Inflammatory macrophage treated with lipopolysaccharide for 4 hours (primary cell): ENCODE measurements around the gene CAMK2A.

ENCODE experiments used
- DNase-seq: peaks from one replicate; pipeline ENCODE4 v3.0.0-alpha.2; 2020

CAMK2A gene

DNA sequence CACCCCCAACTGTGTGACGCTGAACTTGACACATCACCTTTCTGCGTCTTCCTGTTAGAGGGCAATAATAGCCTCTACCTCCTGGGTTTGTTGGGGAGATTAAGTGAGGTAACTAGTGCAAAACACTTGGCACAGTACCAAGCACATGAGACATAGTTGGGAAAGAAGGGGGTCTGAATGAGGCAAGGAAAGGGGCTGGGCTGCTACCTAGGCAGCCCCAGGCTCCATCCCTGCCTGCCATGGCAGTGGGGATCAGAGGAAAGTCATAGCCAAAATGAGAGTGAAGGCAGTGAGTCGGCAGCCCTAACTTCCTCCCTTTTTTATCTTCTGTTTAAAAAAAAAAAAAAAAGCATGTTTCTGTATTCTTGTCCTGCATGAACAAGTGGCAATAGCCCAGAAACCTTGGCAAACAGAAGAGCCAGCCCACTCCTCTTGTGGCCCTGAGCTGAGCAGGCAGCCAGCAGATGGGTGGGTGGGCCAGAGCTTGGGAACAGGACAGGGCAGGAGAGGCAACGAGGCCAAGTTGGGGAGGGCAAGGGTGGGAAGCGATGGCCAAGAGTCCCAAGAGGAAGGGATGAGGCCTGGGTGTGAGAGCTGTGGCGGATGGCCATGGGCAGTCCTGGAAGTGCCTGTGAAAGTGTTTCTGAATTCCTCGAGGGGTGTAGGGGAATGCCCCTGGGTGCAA lies 11.4 kb downstream of the CAMK2A start:
- DNase-seq, result no peak

DNA sequence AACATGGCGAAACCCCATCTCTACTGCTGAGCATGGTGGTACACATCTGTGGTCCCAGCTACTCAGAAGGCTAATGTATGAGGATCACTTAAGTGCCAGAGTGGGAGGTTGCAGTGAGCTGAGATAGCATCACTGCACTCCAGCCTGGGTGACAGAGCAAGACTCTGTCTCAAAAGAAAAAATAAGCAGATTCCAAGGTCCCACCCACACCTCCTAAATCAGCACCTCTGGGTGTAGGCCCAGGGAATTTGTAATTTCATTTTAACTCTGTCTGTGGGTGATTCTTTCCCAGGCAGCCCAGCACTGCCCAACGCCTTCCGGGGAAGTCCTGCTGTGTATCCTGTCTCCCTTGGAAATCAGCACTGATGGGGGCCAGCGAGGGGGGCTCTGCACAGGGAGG lies 12.5 kb downstream of the CAMK2A start:
- no peak for DNase-seq

DNA sequence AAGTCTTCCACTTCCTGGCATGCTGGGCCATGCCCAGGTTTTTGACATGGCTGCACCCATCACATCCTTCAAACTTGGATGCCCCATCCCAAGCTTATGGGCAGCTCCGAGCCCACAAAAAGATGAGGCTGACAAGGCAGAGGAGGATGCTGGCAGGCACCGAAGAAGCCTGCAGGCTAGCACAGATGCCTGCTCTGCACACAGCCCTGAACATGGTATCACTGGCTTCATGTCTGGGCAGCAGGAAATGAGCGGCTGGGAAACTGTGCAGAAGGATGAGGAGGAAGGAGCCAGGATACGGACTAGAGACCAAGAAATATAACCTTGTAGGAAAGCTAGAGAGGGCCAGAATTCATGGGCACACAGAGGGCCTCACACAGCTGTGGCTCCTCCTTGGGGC lies 14.8 kb downstream of the CAMK2A start:
- no peak for DNase-seq

DNA sequence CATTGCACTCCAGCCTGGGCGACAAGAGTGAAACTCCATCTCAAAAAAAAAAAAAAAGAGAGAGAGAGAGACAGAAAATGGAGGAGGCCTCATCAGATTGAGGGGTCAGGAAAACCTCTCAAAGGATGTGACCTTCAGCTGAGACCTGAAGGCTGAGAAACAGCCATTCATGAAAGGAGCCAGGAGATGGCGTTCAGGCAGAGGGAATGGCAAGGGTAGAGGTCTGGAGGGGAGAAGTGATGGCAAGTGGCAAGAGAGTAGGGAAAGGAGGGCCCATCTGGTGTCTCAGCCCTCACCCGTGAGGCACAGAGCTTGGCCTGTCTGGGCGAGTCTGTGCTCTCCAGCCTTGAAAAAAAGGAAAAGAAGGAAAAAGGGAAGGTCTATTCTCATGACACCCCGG lies 17.0 kb downstream of the CAMK2A start:
- peak; percentile 22 for DNase-seq

DNA sequence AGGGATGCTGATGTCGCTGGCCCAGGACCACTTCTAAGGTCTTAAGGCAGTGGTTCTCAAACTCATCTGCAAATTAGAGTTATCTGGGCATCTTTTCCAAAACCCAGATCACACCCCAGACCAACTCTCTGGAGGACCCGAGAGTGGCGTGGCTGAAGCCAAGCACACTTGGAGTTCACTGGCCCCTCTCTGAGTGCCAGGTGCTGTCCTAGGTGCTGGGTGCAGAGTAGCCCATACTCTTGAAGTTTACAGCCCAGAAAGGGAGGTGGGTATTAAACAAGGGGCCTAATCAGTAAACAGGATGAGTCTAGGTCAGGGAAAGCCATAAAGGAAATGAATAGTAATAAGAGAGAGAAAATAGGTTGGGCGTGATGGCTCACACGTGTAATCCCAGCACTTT lies 17.6 kb downstream of the CAMK2A start:
- DNase-seq, result no peak

DNA sequence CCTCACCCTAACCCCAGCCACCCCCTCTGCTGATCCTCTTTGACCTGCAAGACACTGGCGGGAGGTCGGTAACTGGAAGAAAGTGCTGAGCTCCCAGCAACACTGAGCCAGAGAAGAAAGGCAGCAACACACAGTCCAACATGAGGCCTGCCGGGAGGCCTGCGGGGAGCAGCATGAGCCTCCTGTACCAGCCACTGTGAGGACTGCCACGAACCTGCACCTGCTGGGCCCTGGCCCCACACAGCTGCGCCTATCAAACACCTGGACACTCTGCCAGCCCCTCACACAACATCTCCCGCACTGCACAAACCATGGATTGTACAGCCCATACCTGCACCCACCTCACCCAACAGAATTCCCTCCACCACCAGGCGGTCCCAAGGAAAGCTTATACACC lies 18.3 kb downstream of the CAMK2A start:
- DNase-seq, result no peak

DNA sequence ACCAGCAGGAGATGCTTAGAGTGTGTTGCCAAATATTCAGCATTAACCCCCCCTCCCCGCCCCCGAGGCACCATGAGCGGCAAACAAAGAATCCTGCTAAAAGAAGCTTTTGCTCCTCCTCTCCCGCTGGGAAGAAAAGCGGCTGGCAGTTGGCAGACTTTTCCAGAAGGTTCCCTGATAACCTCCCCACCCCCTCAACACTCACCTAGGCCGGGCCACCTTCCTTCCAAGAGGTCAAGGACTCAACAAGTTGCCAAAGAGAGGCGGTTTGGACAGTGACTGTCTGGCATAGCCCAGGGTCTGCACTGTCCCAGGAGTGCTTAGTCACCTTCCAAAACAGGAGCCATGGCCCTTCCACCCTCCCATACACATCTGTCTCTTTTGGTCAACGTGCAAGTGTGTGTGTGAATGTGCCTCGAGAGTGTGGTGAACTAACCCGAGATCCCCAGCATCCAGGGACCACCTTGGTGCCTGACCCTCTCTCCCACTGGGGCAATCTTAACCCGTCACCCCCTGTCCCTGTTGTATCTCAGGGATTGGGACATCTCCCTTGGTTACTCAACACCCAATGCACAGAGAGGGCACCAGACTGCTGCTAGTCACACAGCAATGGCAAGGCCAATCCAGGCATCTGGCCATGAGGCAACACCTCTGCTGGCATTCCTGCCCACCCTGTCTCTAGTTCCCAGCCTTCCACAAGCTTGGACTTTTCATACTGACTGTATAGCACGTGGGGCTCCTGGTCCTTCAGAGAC lies 18.9 kb downstream of the CAMK2A start:
- no peak for DNase-seq

DNA sequence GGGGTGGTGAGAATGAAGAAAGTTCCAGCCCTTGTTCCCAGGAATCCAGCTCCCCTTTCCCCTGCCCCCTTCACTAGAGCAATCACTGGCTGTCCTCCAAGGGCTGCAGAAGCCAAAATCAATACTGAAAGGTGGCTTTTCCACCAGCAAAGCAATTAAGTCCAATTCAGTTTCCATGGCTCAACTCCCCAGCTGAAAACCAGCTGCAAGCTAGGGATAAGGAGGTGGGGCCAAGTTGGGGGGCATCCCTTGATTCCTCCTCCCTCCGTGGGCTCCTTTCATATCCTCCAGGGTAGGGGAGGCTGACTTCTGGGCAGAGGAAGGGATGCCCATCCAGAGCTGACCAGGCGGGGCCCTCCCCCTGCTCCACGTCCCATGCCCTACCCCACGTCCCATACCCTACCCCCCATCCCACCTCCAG lies 22.7 kb downstream of the CAMK2A start:
- DNase-seq, result no peak

DNA sequence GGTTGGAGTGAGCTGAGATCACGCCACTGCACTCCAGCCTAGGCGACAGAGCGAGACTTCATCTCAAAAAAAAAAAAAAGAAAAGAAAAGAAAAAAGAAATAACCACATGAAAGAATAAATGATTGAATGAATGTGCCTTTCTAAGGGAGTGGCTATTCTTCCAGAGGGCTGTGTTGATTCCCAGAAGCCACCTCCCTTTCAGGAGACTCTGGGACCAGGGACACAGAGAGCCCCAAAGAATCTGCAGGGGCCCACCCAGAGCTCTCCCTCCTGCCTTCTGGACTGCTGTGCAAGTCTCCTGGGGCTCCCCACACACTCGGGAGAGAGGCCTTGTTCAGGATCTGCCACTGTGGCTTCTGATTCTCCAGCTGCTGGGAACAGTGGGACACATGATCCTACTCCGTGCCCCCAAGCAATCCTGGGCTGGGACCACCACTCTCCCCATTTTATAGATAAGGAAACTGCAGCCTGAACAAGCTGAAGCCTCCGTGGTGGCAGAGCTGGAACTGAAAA lies 23.6 kb downstream of the CAMK2A start:
- DNase-seq, result no peak

DNA sequence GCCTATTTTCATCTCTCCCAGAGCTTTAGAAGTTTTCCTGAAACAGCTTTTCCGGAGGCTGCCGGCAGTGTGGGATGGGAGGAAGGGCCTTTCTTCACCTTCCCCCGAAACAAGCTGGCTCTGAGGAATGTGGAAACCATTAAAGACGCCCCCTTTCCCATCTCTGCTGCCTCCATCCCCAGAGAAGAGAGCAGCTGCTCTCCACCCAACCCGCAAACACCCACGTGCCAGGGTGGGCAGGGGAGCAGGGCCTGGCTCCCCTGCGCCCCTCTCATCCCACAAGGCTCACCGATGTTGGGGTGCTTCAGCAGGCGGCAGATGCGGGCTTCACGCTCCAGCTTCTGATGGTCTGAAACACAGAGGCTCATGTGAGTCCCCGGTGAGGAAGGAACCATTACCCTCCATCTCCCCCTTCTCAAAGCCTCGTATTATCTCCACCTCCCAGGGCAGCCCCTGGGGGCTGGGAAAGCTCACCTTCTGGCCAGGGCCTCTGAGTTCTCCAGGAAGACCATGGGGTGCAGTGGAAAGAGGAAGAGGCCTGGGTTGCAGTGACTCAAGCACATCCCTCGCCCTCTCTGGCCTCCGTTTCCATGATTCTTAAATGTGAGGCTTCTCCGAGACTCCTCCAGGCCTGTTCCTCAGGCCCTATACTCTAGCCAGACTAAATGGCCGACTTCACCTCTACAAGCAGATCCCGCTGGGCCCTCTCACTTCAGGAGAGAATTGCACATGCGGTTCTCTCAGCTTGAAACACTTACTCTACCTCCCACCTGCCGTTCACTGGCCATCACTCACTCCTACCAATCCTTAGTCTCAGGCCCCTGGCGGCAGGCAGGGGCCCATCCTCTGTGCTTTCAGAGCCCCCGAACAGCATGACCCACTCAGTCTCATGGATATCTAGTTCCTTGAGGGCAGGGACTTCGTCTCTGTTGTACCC lies 24.6 kb downstream of the CAMK2A start:
- peak; percentile 8 for DNase-seq

DNA sequence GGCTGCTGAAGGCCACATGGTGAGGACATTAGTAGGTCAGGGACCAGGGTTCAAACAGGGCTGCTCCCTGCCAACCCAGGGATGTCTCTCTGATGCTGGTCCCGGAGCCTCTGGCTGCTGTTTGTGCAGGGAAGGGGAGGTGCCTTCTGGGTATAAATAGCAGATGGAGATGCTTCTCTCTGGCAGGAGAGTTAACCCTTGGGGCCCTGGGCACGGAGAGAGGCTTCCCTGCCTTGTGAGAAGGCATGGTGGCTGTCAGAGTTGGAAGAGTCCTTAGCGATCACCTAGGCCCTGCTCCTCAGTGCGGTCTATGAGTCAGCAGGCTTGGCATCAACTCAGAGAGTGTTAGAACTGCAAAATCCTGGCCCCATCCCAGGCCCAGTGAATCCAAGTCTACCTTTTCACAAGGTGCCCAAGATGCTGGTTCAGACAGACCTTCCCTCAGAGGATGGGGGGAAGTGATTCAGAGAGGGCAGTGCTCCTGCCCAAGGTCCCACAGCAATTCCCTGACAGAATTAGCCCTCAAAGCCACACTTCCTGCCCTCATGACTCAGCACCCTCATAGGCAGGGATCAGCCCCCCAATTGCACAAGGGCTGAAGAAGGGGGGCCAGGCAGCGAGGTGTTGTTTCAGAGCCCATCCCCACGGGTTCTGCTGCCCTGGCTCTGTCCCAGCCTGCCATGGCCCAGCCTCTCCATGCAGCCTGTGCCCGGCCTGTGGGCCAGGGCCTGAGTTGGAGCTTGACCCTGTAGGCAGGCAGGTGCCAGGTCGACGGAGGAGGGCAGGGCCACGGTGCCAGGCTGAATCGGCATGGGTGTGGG lies 25.6 kb downstream of the CAMK2A start:
- peak; percentile 5 for DNase-seq

DNA sequence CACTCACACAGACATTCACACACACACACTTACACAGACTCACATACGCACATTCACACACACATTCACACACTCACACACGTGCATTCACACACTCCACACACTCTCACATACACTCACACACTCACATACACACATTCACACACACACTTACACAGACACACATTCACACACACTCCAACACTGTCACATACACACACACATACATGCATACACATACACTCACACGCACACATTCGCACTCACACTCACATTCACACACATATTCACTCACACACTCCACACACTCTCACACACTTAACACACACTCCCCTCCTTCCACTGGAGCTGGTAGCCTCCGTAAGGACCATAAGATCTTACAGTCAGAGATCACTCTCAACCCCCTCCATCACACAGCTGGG lies 26.2 kb downstream of the CAMK2A start:
- DNase-seq, result no peak

DNA sequence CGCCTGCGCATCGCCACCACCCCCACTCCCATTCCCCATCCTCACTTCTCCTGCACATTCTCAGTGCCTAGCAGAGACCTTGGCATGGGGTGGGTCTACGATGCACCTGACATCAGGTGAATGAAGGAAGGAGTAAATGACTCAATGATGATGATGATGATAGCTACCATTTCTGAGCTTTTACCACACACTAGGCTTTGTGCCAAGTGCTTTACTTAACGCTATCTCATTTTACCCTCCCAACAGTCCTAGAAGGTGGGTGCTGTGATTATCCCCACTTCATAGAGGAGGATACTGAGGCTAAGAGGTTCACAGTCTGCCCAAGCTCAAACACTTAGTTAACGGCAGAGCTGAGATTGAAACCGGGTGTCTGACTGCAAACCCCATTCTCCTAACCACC lies 27.1 kb downstream of the CAMK2A start:
- DNase-seq, result no peak

DNA sequence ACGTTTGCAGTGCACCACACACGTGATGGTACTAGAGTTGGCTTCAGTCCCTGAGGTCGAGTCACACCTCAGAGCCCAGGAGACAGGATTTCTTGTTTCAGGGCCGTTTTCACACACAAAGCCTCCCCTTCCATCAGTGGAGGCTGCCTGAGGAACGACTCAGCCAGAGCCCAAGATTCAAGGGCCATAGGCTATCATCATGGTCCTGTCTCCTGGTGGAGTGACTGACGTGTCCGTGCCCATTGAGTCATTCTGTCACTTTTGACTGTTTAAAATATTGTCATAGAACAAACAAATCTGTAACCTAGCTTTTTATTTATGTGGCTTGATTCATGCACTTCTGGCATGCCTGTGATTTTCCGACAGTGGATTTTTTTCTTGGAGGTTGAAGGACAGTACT lies 28.3 kb downstream of the CAMK2A start:
- no peak for DNase-seq

DNA sequence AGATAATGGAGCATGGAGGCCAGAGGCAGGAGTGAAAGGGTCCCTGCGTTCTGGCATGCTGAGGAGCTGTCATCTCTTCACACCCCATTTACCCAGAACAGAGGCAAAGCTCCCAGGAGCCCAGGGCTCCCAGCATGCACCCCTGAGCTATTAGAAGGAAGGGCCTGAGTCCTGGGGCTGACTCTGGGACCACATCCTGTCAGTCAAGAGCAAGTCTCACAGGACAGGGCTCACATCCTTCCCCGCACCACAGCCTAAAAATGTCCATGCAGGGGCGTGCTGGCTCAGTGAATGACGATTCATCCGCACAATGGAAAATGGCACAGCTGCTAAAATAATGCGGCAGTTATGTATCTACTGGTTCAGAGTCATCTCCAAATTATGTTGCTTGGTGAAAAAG lies 31.4 kb downstream of the CAMK2A start:
- DNase-seq, result no peak

DNA sequence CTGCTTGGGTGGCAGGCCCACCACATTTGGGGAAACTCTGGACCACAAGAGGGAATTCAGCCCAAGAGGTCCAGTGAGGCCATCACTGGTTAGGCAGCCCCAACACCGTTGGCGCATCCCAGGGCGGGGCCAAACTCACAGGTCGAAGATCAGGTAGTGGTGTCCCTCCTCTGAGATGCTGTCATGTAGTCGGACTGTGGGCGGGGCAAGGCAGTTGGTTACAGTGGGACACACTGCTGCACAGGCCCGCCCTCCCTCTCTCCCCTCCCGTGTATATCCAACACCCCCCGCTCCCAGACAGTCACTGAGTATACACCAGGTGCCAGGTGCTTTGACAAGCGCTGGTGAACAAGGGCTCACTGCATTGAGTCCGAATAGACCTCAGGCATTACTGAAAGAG lies 32.1 kb downstream of the CAMK2A start:
- no peak for DNase-seq

DNA sequence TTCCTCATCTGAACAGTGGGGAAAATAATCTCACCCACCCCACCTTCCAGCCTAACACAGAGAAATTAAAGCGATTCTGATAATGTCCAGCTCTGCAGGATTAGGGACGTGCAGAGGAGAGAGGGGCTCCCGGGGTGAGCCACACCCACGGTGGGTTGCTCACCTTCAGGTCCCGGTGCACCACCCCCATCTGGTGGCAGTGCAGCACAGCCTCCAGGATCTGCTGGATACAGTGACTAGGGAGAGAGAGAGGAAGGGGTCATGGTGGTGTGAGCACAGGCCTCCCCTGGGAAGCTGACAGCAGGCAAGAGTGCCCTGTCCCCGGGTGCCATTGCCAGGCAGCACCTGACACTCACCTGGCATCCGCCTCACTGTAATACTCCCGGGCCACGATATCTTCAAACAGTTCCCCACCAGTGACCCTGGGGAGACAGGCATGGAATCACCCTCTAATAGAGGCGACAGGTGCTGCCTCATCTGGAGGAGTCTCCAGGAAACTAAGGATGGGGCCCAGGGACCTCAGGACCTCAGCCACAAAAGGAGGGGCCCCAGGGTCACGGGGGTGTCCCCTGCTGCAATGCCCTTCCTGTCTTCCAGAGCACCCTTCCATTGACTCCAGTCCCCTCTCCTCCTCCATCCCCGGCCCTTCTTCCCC lies 33.0 kb downstream of the CAMK2A start:
- no peak for DNase-seq

DNA sequence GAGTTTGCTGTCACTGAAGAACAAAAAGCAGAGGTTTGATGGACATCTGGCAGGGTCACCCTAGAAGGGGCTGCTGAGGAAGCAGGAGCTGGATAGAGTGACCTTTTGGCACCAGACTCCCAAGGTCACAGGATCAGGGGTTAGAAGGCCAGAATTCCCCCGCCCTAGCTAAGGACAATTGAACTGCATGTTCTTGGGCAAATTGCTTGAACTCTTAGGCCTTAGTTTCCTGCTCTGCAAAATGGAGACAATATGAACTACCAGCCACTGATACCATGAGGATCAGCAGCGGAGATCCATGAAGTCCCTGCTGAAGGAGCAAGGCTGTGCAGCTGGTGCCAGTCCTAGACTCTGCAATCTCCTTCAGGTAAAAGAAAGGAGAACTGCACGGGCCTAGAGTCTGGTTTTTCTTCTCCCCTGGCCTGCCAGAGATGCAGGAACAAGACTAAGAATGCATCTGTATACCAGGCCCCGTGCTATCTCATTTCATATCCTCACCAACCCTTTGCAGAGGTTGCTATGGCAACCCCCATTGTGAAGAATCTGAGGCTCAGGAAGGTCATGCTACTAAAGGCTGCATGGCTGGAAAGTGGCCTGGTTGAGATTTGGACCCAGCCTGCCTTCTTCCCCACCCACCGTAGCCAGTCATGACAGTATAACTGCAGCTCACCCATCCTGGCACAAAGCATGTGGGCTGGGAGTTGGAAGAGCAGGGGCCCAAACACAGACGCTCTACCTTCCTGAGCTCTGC lies 33.7 kb downstream of the CAMK2A start:
- no peak for DNase-seq

DNA sequence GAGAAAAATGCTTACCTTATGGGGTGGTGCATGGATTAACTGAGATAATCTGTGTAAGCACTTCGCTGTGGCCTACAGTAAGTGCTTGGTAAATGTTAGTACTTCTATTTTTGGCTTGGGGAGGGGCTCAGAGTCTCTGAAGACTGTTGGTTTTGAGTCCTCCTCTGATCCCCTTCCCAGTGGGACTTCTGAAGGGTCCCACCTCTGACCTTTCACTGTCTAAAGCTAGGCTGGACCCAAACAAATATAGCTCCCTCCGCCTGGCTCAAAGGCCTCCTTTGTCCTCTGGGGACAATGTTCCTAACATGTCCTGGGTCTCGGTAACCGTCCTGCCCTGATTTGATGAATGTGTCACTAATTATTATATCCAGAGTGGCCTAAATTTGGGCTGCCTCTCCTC lies 34.8 kb downstream of the CAMK2A start:
- no peak for DNase-seq

DNA sequence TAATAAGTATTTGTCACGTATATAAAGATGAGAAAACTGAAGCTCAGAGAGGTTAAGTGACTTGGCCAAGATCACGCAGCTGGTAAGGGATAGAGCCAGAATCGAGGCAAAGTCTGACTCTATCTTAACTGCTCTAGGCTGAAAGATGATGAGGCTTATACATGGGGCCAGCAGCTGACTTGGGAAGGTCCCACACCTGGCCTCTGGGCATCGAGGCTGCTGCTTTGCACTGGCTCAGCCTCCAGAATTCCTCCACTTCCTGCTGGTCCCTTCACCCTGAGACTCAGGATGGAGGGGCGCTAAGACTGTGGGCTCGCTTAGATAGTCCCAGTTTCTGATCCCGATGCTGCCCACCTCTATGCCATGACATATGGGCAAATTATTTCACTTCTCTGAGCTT lies 35.2 kb downstream of the CAMK2A start:
- DNase-seq, result no peak
